ENCODE results near the gene SCG5. TPM values are rescaled to one million over a fixed set of nuclear protein-coding genes. Genes with fewer than 3 reads are reported as not detected.

SCG5 gene
- total RNA-seq, 1 donor from 2014 or later, result 136 TPM

DNA sequence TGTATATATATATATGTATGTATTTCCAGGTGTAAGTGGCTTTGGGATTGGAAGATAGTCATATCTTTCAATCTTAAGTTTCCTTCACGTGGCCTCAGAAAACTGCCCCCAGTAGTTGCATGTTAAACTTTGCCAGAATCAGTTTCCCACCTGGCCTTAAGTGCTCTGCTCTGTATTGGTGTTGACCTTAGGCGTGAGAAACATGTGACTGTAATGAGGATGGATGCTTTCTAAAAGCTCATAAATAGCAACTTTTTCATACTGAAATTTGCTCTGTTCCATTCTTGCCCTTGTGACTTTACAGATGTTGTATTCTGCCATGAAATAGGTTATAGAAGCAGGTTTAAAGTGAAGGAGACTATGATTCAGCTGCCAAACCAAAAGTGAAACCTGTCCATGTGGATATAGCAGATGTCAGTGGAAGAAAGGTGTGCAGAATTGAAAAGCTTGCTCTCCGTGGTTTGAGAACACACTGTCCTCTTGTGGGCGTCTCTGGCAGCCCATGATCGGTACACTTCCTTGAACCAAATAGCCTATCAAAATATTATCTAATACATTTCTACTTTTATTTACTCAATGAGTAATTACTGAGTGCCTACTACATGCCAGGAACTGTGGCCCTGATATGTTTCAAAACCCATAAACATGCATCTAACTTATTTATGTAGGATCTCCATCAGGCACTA, 15.8 kb downstream of the SCG5 start:
- DNase-seq (ENCODE audit: low spot score in 2 of 2), result no peak
- FAIRE-seq, result no peak

DNA sequence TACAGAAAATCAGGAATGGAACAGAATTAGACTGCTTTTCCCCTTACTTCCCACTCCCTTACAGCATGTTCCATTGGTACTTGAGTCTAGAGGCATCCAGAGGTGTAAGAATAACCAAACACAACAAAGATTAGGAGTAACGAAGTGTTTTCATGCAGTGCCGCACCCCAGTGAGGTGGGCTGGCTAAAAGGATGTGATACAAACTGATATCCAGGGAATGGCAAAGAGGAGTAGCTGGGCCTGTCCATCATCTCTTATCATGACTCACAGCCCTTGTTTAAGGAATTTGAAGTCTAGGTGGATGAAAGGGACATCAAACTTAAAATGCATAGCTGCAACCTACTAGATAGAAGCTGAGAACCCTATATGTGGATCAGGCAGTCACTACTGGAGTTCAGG, 16.4 kb downstream of the SCG5 start:
- FAIRE-seq (no peak), DNase-seq (ENCODE audit: low spot score in 2 of 2) (no peak)

DNA sequence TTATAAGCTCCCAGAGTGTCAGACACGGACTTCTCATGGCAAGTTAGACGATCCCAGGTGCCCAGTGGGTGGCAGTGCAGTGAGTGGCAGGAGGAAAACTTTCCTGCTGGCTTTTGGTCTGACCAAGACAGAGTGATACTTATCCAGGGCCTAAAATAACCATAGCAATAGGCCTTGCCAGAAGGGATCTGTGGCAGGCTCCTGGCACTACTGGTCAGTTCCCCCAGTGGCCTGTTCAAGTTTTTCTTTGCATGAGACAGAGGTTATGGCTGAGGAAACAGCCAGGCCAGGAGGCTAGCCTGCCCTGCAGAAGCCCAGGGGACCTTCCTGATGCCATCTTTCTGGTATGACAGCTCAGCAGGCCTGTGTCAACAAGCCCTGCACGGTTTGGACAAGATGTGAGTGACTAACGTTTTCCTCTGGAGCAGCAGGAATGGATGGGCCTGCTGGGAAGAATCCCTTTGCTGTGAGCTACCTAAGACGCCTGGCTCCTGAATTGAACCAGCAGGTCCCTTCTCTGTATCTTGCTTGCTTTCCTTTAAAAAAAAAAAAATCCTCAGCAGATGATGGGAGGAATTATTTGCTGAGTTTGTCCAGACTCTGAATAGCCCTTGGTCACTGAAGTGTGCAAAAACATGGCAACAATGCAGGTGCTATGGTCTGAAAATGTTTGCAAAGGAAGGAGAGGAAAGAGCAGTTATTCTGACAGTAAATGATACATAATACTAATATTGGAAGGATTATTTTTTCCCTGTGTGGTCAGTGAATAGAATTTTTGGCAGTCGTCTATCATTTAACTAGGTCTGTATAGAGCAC, 18.0 kb downstream of the SCG5 start:
- FAIRE-seq (no peak), DNase-seq (ENCODE audit: low spot score in 2 of 2) (no peak)

DNA sequence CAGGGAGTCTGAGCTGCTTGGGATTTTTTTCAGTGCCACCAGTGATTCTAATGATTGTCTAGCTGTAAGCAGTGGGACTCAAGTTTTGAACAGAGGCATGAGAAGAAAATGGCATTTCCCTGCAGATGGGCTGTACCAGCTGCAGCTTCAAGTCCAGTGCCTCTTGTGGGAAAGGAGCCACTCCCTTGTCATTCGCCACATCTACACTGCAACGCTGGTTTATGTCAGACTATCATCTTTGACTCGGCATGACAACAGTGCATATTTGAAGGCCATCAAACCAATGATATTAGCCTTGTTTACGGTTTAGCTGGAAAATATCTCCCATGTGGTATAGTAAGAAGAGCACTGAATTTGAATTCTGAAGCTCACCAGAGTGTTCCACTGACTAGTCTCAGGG, 22.2 kb downstream of the SCG5 start:
- no peak for DNase-seq (ENCODE audit: low spot score in 2 of 2)
- no peak for FAIRE-seq

DNA sequence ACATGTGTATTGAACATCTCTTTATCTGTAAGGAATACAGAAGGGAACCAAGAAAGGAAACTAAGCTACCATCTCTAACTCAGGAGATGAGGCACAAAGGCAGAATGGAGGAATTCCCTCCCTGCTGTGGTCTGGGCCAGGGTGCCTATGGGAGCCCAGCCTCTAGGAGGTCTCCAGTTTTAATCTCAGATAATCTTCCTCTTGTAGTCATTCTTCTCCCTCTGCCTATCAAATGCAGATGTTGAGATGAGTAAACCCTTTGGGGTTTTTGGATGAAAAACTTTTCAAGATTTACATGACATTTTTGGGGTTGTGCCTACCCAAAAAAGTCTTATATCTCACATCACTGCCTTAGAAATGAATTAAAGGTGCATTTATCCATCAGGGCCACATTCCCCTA, 23.3 kb downstream of the SCG5 start:
- FAIRE-seq, result no peak
- no peak for DNase-seq (ENCODE audit: low spot score in 2 of 2)

DNA sequence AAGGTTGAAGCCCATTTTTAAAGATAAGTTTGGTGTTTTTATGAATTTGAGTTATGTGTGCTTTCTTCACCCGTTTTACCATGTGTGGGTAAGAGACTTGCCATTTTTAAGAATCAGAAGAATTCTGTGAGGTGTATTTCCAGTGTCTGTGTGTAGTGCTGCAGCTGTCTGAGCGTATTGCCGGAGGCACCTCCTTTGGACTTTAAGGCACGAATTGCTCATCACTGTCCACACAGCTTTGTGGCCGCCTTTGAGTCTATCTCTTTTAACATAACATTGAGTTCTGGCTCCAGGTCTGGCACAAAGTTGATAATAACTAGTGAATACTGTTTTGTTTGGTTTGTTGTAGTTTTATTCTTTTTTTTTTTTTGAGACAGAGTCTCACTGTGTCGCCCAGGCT, 25.8 kb downstream of the SCG5 start:
- FAIRE-seq (no peak), DNase-seq (ENCODE audit: low spot score in 2 of 2) (no peak)

DNA sequence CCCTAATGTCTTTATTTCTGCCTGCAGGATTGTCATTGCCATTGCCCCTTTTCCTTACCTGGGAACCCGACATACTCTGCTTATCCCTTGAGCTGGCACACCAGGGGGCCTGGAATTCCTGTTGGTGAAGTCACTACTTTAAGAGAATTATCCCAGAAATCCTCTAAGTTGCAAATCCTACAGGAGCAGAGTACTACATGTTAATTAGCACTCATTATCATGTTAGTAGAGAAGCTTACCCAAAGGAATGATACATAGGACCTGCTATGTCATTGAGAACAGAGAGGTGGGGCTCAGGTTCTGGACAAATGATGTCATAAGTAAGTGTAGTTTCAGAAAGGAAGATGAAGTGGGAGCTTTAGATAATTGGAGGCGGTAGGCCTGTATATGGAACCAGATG, 27.4 kb downstream of the SCG5 start:
- FAIRE-seq (no peak), DNase-seq (ENCODE audit: low spot score in 2 of 2) (no peak)

DNA sequence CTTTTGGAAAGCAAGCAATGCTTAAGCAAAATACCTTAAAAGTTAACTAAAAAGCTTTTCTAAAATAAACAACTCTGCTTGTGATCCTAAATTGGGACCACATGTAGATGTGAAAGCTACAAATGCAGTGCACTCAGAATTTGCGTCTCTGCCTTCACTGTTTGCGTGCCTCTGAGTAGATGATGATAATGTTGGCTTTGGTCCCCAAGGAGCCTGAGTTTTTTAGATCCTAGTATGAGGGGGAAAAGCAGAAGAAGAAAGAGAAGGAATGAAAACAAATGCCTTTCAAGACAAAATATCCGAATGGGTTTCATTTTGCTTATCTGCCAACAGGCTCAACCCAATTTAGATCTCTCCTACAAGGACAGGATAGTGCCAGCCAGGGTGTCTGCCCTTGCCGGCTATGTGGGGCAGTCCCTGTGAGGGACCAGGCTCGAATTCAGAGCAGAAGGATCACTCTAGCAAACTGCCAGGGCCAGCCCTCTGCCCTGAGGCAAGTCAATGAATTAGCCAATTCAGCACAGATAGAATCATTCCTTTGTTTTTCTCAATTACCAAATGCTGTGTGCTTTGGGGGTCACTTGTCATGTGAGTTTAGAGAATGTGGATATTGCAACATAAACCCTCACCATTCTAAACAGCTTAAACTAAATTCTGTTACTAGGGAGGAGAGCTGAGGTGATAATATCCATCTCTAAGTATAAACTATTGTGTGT, 28.5 kb downstream of the SCG5 start:
- FAIRE-seq (no peak), DNase-seq (ENCODE audit: low spot score in 2 of 2) (peak; percentile 24 to 30)

DNA sequence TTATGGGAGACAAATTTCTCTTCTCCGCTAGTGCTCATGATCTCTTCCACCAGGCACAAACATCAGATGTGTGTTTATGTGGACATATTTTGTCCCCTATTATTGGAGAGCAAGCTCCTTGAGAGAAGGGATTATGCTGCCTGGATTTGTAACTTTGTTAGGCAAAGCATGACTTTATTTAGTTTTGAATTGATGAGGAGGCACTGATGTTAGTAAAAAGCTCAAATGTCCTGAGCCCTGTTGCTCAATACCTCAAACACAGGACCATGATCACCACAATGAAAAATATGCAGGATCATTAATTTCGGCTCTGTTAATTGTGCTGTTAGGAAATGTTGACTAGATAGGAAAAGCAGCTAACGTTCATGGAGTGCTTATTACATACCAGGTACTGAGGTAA, 29.1 kb downstream of the SCG5 start:
- FAIRE-seq, result no peak
- DNase-seq (ENCODE audit: low spot score in 2 of 2), result no peak

DNA sequence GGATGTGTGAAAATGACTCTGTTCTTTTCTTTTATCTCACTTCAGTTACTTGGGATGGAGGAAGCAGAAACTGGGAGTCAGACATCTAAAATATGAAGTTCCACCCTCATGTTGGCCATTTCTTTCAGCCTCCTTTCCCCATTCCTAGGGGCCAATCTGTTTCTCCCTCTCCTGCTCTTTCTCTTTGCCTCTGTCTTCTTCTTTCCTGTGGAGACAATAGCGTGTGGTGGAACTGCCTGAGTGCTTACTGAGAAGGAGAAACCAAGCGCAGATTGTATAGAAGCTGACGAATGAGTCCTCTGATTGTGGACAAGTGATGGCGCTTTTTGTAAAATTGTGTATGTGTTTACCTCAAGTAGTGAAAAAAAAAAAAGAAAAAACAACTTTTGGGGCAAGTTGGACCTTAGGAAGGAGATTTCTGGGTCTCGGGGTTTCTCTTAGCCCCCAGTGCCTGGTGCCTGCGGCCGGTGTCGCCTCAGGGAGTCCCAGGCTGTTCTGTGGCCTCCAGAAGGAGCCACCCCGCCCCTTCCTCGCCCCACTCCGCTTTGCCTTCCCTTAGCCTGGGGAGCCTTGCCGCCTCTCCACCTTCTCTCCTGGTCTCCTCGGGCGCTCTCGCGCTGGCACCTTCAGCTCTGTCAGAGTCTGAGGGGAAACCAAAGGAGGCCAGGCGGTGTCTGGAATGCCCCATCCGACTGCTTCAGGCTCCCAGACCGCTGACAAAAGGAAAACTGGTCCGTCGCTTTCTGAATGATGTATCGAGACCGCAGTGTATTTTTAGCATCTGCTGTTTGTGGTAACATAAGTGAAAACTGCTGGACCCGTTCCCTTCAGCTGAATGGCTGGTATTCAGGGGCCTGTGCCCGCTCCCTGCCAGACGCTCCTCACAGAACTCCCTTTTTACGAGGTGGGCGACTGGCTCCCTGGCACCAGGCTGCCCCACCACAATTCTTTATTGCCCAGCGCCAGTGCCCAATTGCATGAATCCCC, 30.1 kb downstream of the SCG5 start:
- DNase-seq (ENCODE audit: low spot score in 2 of 2) (no peak), FAIRE-seq (no peak)

DNA sequence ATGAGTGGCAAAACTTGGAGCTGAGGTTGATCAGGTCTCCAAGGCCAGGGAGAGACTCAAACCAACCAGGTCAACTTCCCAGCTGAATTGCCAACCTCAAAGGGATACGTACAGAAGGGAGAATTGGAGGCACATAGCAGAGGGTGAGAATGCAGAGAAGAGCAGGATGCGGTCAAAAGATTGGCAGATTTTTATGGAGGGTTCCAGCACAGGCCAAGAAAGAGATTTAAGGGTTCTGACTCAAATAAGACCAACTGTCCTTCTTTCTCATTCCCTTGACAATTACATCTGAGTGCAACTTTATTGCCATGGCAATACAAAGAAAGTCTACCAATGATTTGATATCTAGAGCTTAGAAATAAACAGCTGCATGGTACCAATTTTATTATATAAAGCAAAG, 33.2 kb downstream of the SCG5 start:
- DNase-seq (ENCODE audit: low spot score in 2 of 2), result no peak
- no peak for FAIRE-seq

DNA sequence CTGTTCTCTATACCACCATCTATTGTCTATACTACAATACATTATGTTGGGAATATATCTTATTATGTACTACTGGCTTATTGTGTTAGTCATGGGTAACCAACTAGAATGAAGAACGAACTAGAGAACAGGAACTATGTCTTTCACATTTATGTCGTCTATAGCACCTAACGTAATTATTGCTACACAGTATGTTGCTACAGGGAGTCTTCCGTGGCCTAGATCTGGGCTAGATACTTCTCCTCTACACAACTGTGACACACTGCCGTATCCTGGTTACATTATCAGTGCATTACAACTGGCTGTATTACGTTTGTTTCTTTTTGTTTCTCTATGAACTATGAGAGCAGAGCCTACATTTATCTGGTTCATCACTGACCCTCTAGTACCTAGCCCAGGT, 34.0 kb downstream of the SCG5 start:
- no peak for FAIRE-seq

DNA sequence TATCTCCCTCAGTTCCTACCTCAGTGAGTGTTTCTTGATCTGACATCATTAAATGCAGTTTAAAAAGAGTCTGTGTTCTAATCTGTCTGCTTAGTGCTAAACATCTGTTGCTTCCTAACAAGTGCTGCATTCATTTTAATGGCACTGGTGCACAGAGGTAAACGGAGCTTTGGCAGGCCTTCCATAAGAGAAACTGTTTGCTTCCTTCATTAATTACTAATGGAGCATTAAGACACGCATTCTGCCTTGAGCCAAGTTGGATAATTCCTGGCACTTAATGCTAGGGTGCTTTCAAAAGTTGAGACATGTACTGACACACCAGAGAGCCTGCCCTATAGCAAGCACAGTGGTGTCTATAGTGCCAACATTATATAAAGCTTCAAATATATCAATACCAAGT, 34.7 kb downstream of the SCG5 start:
- FAIRE-seq (no peak), DNase-seq (ENCODE audit: low spot score in 2 of 2) (no peak)

More for the DNA sequence above, 34.0 kb downstream of the SCG5 start:
- DNase-seq (ENCODE audit: low spot score in 2 of 2), result no peak

DNA sequence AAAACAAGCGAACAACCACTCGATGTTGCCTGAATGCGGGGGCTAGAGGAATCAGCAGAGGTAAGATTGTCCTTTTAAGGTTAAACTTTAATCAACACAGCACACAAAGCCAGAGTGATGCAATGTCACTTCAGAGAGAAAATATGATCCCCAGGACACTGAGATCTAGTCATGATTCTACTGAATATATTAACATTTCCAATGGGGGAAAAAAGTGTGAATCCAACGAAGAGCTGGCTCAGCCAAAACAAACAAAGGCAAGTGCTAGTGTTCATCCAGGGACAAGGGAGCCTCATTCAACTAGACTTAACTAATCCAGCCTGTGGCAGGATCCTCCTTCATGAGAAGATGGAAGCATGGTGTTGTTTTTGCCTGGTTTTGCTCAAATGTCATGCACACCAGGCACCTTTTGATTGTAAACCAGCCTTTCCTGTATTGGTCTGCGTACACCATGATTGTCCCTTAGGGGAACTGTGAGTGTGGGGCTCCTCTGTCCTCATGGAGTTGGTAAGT, 35.8 kb downstream of the SCG5 start:
- FAIRE-seq (no peak), DNase-seq (ENCODE audit: low spot score in 2 of 2) (no peak)

DNA sequence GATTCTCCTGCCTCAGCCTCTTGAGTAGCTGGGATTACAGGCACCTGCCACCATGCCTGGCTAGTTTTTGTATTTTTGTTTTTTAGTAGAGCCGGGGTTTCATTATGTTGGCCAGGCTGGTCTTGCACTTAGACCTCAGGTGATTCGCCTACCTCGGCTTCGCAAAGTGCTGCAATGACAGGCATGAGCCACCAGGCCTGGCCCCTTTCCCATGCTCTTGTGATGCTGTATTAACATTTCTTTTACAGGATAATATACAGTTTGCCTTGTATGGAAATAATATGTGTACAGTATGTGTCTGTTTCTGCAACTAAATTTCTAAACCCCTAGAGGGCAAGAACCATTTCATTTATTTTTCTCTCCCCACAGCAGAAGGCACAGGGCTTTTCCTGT, 37.8 kb downstream of the SCG5 start:
- DNase-seq (ENCODE audit: low spot score in 2 of 2) (no peak), FAIRE-seq (no peak)

DNA sequence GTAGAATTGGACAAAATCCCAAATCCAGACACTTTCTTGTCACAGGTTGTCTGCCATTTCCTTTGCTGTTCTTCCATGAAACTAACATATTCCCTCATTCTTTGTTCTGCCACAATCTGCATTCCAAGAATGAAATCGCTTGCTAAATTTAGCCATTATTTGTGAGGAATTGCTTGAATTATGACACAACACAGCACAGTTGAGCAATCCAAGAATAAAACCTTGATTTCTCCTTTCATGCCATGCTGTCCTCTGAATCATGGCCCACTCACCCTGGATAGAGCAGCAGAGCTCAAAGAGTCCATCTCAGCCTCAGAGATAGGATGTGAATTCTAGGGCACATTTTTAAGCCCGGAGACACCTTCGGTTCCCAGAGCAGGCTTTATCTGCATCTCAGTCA, 41.1 kb downstream of the SCG5 start:
- DNase-seq (ENCODE audit: low spot score in 2 of 2) (no peak), FAIRE-seq (no peak)

DNA sequence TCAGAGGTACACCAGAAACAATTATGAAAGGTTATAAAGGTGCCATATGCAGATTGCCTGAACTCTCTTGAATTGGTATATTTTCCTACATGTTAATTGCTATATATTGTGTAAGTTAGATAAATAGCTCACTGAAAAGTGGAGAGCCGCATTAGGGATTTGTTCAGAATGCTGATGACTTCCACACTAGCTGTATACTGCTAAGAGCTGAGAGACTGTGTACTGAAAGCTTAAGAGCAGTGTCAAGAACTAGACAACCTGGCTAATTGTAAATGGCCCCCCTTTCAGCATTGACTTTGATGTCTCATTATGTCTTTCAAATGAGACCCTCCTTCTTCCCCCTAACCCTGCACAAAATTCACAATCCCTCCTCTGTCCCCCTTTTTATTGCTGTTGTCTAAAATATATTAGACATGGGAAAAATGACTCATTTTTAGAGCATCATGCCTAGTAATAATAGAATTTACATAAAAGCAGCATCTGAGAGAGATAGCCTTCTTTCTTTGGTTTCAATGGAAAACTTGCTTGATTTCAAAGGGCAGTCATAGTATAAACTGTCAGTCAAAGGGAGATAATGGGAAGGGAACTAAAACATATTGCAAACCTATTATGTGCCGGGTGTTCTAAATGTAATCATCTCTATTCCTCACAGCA, 41.6 kb downstream of the SCG5 start:
- no peak for FAIRE-seq
- DNase-seq (ENCODE audit: low spot score in 2 of 2), result no peak

DNA sequence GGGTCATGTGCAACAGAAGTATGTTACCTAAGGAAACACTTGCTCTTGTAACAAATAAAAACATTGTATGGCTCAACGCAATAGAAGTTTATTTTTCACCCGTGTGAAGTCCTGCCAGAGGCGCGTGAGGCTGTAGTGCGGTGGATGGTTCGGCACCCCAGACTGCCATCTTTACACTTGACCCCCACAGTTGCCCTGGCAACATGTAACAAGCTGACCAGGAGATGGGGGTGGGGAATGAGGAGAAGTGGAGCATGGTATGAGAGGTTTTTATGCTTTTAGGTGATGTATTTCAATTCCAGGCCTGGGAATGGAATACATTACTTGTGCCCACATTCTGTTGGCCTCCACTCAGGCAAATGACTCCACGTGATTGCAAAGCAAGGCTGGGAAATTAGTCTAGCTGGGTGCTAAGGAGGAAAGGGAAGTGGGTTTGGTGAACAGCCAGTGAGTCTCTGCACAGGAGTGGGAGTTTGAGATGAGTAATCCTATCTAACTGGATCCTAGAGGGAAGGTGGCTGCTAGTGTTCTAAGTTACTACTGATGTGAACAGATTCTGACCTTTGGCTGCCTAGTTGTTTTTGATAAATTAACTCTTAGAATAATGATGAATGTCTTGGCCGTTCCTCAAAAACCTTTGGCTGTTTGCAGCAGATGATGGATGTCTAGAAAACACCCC, 42.5 kb downstream of the SCG5 start:
- no peak for FAIRE-seq

DNA sequence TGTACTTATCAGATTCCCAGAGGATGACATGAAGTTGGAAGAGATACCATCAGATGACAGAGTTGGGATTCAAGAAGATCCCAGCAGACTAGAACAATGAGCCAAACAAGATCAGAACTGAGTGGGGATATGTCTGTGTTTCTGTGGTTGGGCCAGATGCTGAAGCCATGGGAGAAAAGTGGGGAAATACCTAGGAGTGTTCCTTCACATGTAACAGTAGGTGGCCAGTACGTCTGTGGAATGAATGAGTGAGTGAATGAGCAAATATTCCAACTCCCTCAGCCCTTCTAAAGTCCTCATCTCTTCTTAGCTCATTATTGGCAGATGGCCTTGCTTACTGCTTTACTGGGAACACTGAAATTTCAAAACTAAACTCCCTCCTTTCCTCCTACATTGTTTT, 44.1 kb downstream of the SCG5 start:
- no peak for DNase-seq (ENCODE audit: low spot score in 2 of 2)

More for the DNA sequence above, 42.5 kb downstream of the SCG5 start:
- DNase-seq (ENCODE audit: low spot score in 2 of 2), result no peak

More for the DNA sequence above, 44.1 kb downstream of the SCG5 start:
- no peak for FAIRE-seq

Data from frontal cortex (tissue), 4 donors.